Spleen (tissue), 7 donors: ENCODE measurements around the gene ITPKC.

Source experiments
- CTCF ChIP-seq, 11 experiments: fragments of 200-600 bp in 7 of 11; fragments of 450-650 bp in 4 of 11; sonication (generic) in 4 of 11; IDR thresholded peaks in 8 of 11; conservative IDR thresholded peaks in 3 of 11; 1 replicate in 7 of 11; 2 replicates in 4 of 11; pipeline versions ENCODE4 v1.4.0 to v1.8.0; 2016 to 2021; ENCODE audit warnings: antibody characterized with exemption in 11 of 11, inconsistent platforms in 4 of 11, mild to moderate bottlenecking in 1 of 11
- POLR2A ChIP-seq, 3 donors: fragments of 450-650 bp; IDR thresholded peaks; one replicate each; pipeline ENCODE4 v1.5.1; 2017; ENCODE audit warnings: antibody characterized with exemption in 3 of 3, mild to moderate bottlenecking in 1 of 3
- donor health status: DM: no; HTN: no; CAD: no; lungs with moderate emphysema.
- donor health status: DM: no; HTN: no; CAD: no.
- donor health status: DM: no; HTN: no; CAD: no.

- TF ChIP-seq POLR2A (IDR thresholded peaks at IDR 0.05), result no peak
- TF ChIP-seq CTCF (IDR thresholded peaks at IDR 0.05 in 8 of 11, conservative IDR thresholded peaks at IDR 0.05 in 3 of 11), result no peak
Observed at GRCh38 chr19:40685016-40685526, 31.8 kb upstream of the ITPKC start.
